Measurements from ENCODE around the gene BBS2.

BBS2 gene

GRCh38 chr16:56436258-56436657 is 83.6 kb downstream of the BBS2 start:
- no peak overlapping the region for H3K4me3 ChIP-seq (ENCODE audit: low read depth, low read length)
- no peak for DNase-seq (ENCODE audit: low read depth)
- no peak for TF ChIP-seq CTCF (conservative IDR thresholded peaks at IDR 0.05; ENCODE audit: low read depth, low read length)

Data from choroid plexus epithelial cell (primary cell).